ENCODE data around the gene YLPM1.

The YLPM1 gene

DNA sequence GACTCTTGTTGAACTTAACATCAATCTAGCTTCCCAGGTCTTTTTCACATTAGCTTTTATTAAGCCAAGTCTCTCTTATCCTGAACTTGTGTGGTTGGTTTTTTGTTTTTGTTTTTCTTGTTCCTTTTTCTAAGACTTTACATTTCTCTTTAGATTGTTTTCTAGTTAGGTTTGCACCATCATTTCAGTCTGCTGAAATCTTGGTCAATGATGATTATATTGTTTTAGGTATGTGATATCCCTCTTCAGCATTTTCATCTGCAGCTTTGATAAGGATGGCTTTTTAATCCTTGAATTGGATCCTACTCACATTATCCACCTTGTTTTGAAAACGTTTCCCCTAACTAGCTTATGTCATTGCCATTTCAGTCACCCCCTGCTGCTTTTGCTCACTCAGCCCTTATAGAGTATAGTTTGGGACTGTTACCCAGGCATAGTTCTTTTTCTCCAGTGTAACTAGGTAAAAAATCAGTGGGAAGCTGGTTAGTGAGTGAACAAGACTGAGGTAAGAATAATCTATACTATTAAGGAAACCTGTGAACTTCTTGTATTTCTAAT lies 22.0 kb downstream of the YLPM1 start:
- DNase-seq (ENCODE audit: low read depth in 1 of 2, low spot score in 1 of 2) = no peak

- no peak for DNase-seq (ENCODE audit: low read depth in 1 of 2, low spot score in 1 of 2)
Observed at GRCh38 chr14:74786796-74787315, 23.7 kb downstream of the YLPM1 start.

- DNase-seq (ENCODE audit: low read depth in 1 of 2, low spot score in 1 of 2) = no peak
Observed at GRCh38 chr14:74792249-74793039, 29.3 kb downstream of the YLPM1 start.

DNA sequence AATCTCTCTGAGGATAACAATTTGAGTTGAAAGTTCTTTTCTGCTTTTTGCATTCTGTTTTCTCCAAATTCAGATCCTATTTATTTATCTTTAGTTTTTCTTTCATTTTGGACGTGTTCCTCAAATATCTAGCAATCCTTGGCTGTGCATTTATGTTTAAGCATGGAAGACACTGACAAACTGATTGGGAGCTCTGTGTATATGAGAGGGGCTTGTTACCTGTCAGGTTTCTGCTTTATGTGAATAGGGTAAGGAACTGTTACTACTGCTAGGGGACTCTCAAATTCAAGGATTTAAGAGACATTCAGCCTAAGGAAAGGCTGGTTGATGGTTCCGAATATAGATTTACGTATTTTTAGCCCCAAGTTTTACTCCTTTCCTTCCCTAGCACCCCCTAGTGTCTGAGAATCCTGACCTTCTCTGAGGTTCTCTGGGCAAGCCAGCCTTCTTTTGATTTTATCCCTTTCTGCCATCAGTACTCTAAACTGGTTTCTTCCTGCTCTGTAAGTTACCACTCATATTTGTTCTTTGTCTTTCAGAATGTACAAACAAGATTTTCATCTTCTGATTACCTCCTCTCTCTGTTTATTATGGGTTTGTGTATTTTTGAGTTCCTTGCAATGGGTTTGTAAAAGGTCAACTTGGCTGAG lies 30.5 kb downstream of the YLPM1 start:
- no peak for DNase-seq (ENCODE audit: low read depth in 1 of 2, low spot score in 1 of 2)

DNA sequence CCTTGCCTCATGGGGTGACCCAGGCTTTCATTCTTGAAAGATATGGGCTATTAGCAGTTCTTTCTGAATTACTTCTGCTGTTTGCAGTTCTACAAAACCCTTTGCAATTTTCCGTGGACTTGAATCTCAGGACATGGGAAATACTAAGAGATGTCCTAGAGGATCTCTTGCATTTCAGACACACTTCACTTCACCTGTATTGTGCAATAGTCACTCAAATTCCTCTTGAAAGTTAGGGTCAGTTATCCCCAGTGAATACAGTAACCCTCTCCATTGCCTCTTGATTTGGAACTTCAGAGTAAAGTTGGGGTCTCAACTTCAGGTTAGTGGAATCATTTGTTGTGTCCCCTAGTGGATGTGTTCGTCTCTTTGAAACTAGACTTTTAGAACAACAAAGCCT lies 31.8 kb downstream of the YLPM1 start:
- no peak for DNase-seq (ENCODE audit: low read depth in 1 of 2, low spot score in 1 of 2)

GRCh38 chr14:74799765-74800164 lies 36.6 kb downstream of the YLPM1 start:
- DNase-seq (ENCODE audit: low read depth in 1 of 2, low spot score in 1 of 2) = no peak

- no peak for DNase-seq (ENCODE audit: low read depth in 1 of 2, low spot score in 1 of 2)
Observed at GRCh38 chr14:74800780-74801179, 37.7 kb downstream of the YLPM1 start.

GRCh38 chr14:74801396-74801795 lies 38.3 kb downstream of the YLPM1 start:
- DNase-seq (ENCODE audit: low read depth in 1 of 2, low spot score in 1 of 2) = no peak

- DNase-seq (ENCODE audit: low read depth in 1 of 2, low spot score in 1 of 2) = no peak
Observed at GRCh38 chr14:74804219-74804825, 41.2 kb downstream of the YLPM1 start.

DNA sequence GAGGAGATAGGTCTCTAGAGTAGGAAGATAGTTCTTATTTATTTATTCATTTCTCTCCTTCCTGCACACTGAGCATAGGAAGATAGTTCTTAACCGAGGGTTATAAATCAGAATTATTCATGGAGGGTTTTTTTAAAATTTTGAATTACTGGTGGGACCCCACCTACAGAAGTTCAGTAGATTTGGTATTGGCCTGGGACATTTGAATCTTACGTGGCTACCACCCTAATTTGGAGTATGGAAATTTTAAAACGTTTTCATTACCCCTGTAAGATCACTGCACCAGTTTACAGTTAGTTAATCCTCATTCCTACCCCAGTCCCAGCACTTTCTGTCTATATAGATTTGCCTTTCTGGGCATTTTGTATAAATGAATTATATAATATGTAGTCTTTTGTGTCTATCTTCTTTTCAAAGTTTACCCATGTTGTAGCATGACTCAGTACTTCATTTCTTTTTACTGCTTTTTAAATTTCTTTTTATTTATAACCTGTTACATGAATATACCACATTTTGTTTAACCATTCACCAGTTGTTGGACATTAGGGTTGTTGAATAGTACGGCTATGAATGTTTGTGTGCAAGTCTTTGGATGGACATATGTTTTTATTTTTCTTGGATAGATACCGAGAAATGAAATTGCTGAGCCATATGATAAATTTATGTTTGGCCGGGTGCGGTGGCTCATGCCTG lies 44.9 kb downstream of the YLPM1 start:
- no peak for DNase-seq (ENCODE audit: low read depth in 1 of 2, low spot score in 1 of 2)

- DNase-seq (ENCODE audit: low read depth in 1 of 2, low spot score in 1 of 2) = no peak
Observed at GRCh38 chr14:74816124-74816523, 53.0 kb downstream of the YLPM1 start.

DNA sequence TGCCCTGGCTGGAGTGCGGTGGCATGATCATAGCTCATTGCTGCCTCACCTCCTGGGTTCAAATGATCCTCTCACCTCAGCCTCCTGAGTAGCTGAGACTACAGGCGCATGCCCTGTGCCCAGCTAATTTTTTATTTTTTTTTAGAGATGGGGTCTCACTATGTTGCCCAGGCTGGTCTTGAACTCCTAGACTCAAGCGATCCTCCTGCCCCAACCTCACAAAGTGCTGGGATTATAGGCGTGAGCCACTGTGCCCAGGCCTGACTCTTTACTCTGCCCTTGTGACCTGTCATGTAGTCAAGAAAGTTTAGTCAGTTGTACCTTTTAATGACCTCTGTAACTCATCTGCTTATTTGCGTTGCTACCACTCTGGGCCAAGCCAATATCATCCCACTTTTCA lies 57.2 kb downstream of the YLPM1 start:
- no peak for DNase-seq (ENCODE audit: low read depth in 1 of 2, low spot score in 1 of 2)

GRCh38 chr14:74821267-74821915 lies 58.3 kb downstream of the YLPM1 start:
- no peak for DNase-seq (ENCODE audit: low read depth in 1 of 2, low spot score in 1 of 2)

DNA sequence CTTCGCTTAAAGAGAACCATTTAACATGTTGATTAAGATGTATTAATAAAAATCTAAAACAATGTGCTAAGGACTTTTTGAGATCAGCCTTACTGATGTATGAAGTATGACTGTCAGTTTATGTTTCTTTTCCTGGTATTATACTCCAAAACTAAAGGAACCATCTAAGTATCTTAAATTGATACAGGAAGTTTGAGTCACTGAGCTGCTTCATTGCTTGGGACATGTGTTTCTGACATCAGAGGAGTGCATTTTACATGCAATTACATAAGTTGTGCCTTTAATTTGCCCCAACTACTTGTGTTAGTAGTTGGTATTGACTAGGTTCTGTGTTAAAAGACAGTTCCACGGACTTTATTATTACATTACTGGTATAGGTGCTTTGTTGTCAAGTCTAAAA lies 61.9 kb downstream of the YLPM1 start:
- no peak for DNase-seq (ENCODE audit: low read depth in 1 of 2, low spot score in 1 of 2)

GRCh38 chr14:74826574-74826973 lies 63.5 kb downstream of the YLPM1 start:
- no peak for DNase-seq (ENCODE audit: low read depth in 1 of 2, low spot score in 1 of 2)

- DNase-seq (ENCODE audit: low read depth in 1 of 2, low spot score in 1 of 2) = no peak
Observed at GRCh38 chr14:74829251-74829650, 66.1 kb downstream of the YLPM1 start.

GRCh38 chr14:74832849-74833248 lies 69.7 kb downstream of the YLPM1 start:
- no peak for DNase-seq (ENCODE audit: low read depth in 1 of 2, low spot score in 1 of 2)

DNA sequence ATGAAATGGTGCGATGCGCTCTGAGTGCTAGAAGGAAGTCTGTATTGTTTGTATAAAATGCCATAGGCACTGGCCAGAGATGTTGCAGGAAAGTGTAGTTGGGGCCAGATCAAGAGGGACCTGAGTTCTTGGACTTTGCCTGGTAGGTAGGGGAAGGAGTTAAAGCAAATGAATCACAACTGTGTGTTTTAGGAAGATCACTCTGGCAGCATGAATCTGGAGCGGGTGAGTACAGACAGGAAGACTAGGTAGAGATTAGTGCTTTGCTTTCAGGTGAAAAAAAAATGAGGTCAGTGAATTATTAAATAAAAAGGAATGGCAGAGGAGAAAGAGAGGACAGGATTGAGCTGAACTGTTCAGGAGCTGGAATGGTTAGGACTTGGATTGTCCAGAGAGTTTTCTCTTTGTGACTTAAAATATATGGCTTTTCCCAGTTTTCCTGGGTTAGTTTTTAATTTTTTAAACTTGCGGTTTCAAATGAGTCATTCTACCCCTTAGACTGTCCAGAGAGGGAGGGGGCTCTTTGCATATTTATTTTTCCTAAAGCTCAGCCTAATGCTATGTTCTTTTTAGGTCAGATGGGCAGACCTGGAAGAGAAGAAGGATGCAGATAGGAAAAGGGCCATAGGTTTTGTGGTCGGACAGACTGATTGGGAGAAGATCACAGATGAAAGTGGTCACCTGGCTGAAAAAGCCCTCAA lies 71.7 kb downstream of the YLPM1 start:
- no peak for DNase-seq (ENCODE audit: low read depth in 1 of 2, low spot score in 1 of 2)

DNA sequence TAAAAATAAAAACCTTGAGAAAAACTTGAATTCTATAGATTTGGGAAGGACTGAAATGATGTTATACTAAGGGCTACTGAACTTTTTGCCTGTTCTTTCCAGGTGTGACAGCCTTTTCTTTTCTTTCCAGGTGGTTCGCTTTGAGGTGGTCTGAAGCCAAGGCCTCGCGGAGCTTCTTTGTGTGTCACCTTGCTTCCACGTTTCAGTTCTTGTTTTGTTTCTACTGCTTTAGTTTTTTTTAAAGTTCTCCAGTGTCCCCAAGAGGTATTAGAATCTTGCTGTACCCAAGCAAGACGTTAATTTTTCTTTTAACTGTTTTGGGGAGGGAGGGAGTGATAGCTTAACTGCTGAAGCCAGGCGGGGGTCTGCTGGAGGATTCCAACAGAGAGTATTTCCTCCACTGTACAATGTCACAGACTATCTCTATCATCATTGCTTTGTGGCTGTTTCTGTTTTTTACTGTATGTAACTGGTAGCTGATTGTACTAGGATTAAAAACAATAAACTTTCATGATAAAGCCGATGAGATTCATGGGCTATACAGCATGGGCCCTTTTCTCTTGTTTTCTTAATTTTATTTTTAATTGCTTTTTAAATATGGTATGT lies 72.6 kb downstream of the YLPM1 start:
- no peak for DNase-seq (ENCODE audit: low read depth in 1 of 2, low spot score in 1 of 2)
